Measurements from ENCODE around the gene PHTF2.
"Not testable (repeated sequence)": the region's sequence is repeated elsewhere in the genome, so short reads cannot be mapped to it uniquely, and the experiment has no call there.

PHTF2 gene

DNA sequence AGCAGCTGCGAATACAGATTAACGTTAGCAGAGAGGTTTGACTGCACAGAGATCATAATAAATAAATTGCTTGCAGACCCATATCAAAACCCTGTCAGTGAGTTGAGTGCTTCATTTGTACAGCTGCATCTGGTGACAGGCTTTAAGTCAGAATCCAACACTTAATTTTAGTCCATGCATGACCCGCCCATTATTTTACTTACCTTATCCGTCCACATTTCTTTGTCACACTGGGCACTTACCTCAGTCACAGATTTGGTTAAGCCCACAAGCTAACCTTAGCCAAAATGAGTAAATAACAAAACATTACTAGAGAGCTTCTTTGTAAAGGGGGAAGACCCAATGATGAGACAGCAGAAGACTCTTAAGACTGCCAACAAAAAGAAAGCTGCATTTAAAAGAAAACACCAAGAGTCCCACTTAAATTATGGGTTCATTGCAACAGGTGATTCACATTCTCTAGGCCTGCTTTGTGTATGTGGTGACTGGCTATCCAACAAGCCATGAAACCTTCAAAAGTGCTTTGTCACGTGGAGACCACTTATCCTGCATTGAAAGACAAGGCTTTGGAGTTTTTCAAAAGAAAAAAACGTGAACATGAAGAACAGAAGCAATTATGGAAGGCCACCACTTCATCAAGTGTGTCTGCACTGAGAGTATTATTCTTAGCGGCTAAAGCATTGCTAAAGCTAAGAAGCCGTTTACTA, 32.2 kb downstream of the PHTF2 start:
- no peak for DNase-seq (ENCODE audit: low read depth)

DNA sequence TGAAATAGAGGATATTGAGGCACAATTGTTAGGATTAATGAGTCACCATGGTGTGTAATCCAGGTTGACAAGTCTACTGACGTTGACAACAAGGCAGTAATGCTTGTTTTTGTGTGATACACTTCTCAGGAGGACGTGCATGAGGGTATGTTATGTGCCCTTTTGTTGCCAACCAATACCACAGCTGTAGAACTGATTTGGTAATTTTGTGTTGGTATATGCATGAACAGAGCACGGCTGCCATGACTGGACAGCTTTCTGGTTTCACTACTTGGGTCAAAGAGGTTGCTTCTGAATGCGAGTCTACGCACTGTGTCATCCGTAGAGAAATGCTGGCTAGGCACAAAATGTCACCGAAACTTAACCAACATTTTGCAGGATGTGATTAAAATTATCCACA, 32.9 kb downstream of the PHTF2 start:
- peak; percentile 4 for DNase-seq (ENCODE audit: low read depth)

DNA sequence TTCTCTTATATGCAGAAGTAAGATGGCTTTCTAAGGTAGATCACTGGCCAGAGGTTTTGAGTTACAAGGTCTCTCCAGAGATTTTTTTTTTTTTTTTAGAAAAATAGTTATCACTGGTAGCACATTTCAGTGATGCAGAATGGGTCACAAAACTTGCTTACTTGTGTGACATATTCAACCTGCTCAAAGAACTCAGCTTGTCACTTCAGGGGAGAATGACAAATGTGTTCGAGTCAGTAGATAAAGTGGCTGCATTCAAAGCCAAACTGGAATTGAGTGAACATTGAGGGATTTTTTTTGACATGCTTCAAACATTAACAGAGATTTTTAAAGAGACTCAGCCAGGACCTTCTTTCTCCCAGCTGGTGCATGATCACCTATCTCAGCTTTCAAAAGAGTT, 33.4 kb downstream of the PHTF2 start:
- no peak for DNase-seq (ENCODE audit: low read depth)

DNA sequence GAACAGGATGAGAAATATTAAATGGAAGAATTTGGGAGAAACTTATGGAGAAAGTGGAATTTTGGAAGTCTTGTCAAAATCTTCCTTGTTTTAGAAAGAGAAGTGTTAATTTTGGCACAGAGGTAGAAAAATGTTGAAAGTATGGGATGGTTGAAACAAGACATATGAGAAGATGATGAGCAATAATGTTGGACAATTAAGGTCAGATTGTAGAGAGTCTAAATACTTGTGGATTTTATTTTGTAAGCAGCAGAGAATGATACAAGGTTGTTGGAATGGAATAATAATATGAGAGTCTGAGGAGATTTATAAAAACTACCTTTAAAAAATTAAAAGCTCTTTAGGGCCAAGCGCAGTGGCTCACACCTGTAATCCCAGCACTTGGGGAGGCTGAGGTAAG, 34.6 kb downstream of the PHTF2 start:
- no peak for DNase-seq (ENCODE audit: low read depth)

DNA sequence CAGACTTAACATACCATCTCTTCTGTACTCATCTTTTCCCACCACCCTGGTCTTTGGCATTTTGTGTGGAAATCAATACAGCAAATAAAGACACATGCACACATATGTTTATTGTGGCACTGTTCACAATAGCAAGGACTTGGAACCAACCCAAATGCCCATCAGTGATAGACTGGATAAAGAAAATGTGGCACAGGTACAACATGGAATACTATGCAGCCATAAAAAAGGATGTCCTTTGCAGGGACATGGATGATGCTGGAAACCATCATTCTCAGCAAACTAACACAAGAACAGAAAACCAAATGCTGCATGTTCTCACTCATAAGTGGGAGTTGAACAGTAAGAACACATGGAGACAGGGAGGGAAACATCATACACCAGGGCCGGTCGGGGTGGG, 37.9 kb downstream of the PHTF2 start:
- not testable (repeated sequence) for DNase-seq (ENCODE audit: low read depth)

DNA sequence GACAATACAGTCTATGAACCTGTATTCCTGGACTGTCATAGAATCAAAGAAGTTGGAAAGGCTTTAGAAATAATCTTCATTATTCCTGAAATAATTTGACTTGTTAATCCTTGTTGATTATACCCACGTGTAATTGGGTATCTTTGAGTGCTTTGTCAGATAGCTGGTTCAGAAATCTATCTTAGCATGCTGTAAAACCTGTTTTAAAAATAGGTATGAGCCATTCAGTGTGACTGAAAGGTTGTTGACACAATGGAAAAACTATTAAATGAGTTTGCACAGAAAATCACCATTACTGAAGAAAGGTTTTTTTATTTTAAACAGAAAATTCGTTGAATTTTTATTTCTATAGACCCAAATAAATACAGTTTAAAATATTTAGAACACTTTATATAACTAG, 38.7 kb downstream of the PHTF2 start:
- DNase-seq (ENCODE audit: low read depth) = no peak

DNA sequence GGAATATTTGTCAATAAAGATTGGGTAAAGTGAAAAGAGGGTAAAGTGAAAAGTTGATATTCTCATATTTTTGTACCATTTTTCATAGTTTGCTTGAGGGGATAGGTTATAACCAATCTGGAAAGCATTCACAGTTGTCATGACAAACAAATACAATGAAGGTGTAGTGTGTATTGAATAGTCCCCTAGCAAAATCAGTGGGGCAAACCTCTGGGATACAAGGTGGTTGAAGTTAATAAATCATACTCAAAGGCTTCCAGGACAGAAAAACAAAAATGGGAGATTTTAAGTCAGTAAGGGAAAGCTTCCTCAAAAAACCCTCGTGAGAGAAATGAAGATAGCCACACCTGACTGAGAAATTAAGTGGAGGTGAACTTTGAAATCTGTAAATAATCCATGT, 39.4 kb downstream of the PHTF2 start:
- DNase-seq (ENCODE audit: low read depth) = no peak

DNA sequence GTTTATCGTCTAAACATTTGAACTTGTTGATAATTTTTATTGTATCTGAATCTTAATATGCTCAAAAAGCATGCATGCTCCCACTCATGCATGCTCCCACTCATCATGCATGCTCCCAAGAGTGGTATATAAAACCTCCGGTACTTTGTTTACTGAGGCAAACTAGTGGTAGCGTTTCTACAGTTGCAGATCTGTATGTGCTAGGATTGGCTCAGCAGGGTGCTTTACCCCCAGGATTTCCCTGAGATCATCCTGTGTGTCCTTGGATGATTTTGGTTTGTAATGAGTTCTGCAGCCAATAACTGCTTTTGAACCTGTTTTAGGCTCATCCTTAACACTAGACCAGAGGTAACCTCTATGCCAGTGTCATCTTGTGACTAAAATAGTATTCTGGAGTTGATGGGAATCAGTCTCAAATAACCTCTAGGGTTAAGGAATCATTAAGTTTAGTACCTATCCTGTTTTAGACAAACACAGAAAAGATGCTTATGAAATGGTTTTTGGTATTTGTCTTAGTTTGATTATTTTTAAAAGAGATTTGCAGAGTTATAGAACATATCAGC, 40.4 kb downstream of the PHTF2 start:
- DNase-seq (ENCODE audit: low read depth) = no peak

DNA sequence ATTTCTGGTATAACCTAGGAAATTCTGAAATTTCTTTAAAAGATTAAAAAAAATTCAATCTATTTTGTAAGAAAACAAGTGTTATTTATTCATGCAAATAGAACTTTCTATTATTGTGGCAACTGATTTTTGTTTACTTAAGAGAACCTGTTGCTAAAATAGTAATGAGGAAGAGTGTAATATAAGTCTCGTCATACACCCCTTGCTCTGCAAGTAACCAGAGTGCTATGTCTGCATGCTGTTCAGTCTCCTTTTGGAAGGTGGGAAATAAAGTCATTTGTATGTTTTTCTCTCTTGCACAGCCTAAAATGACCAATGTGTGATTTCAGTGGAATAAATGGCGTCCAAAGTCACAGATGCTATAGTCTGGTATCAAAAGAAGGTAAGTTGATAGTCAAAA, 41.3 kb downstream of the PHTF2 start:
- no peak for DNase-seq (ENCODE audit: low read depth)

DNA sequence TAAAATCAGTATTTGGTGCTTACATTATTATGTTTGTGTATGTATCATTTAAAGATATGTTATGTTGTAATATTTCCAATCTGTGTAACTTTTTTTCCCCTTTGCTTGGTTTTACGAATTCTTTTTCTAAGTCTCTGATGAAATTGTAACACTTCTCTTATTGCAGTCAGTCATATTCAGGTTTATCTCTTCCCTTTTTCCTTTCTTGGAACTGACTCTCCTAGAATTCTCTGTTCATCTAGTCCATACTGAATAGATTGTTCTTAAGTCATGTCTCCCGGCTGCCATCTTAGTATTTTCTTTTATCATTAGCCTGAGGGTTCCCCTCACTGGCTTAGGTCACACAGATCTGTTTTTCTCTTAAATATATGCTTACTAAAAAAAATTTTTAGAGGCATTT, 44.6 kb downstream of the PHTF2 start:
- no peak for DNase-seq (ENCODE audit: low read depth)

DNA sequence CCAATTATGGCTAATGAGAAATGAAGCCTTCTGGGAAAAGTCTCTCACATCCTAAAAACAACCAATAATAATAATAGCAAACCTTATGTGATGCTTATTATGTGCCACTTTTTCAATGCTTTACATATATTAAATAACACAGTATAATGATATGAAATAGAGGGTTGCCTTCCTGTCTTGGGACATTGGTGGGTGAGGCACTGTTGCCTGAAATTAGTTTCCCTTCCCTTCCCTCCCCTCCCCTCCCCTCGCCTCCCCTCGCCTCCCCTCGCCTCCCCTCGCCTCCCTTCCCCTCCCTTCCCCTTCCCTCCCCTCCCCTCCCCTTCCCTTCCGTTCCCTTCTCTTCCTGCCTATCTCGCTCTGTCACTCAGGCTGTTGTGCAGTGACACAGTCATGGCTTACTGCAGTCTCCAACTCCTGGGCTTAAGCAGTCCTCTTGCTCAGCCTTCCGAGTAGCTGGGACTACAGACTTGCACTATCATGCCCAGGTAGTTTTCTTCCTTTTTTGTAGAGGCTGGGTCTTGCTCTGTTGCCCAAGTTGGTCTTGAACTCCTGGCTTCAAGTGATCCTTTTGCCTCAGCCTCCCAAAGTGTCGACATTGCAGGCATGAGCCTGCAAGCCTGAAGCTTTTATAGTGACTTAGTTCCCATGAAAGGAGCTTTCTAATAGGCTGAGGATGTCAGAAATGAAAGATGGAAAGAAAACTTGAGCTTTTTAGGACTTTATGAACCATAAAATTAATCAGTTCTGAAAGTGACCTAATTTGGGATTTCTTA, 47.9 kb downstream of the PHTF2 start:
- DNase-seq (ENCODE audit: low read depth) = no peak

DNA sequence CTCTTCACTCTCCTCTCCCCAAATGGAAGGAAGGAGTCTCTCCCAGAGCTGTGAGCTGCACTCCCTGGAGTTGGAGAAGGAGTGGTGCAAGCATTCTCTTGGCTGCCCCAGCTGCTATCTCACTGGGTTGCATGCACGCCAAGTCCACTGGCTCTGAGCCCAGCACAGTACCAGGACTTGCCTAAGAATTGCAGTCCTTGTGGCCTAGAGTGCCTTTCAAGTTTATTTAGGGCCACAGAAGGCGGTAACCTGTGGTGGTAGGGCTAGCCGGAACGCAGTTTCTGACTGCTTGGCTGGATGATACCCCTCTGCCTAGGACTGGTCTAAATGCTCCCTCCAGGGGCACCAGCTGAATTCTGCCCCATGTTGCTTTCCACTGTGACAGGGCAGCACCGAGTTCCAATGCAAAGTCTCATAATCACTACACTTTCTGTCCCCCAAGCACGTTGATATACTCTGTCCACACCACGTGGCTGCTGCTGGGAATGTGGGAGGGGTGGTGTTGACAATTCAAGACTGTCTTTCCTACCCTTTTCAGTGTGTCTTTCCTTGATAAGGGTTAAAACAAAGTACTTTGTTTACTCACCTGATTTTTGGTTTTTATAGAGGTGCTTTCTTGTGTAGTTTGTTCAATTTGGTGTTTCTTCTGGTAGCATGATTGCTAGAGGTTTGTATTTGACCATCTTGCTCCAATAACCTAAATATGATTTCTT, 57.0 kb downstream of the PHTF2 start:
- DNase-seq (ENCODE audit: low read depth) = no peak

DNA sequence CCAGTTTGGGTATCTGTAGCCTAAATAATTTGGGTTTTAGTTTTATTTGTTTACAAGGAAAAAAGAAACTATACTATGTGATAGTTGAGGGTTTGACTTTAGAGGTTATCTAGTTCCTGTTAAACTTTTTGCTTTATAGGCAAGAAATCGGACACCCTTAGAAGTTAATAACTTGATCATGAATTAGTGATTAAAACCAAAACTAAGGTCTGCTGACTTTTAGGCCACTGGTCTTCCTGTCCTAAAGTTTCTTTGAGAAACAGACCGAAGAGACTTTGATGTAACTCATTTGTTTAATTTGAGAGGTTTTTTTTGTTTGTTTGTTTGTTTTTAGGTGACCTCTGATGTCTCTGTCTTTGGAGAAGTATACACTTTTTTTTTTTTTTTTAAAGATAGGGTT, 59.7 kb downstream of the PHTF2 start:
- DNase-seq (ENCODE audit: low read depth) = no peak

DNA sequence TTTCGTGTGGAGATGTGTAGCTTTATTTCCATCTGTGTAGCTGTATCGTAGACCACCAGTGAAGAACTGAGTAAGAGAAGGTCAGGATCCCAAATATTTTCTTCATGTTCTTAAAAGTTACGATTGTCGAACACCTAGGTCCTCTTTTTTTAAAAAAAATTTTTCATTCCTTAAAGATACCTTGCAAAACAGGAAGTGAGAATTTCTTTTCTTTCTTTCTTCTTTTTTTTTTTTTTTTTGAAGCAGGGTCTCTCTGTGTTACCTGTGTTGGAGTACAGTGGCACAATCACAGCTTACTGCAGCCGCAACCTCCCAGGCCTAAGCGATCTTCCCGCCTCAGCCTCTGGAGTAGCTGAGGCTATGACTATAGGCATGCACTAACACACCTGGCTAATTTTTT, 60.8 kb downstream of the PHTF2 start:
- no peak for DNase-seq (ENCODE audit: low read depth)

DNA sequence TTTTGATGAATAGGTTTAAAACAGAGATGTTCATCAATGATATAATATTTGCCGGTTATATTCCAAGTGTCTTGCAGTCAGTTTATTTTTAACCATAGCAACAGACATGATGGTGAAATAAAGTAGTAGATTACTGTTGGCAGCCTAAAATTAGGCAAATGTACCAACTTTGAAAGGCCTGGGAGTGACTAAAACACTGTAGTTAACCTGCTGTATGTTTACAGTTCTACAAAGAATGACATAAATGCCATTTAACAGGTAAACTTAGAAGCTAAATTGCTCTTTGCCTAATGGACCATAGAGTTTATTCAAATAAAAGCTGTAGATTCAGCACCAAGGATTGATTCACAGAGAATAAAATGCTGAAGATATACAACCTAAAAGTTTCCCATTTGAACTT, 64.1 kb downstream of the PHTF2 start:
- DNase-seq (ENCODE audit: low read depth) = no peak

DNA sequence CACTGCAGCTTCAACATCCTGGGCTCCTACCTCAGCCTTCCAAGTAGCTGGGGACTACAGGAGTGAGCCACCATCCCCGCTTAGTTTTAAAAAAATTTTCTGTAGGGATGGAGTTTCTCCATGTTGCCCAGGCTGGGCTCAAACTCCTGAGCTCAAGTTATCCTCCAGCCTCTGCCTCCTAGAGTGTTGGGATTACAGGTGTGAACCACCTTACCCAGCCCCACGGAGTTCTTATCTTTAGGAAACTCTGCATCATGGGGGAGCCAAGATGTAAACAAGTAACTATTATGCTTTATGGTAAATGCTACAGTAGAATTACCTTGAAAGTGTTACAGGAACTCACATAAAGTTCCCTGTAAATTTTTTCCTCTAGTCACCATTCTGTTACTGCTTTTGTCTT, 65.3 kb downstream of the PHTF2 start:
- no peak for DNase-seq (ENCODE audit: low read depth)

DNA sequence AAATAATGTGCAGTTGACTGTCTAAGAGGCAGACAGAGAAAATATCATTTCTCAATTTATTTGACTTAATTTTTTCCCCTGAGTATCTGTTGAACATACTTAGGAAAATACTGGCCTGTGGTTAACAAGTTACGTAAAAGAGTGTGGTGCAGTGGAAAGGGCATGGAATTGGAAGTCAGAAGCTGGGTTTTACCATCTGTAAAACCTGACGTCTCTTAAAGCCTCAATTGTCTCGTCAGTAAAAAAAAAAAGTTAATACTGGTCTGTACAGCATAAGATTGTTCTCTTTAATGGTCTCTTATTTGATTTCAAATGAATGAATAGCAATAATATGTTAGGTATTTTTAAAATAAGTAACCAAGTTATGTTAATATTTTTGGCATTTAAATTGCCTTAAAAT, 67.8 kb downstream of the PHTF2 start:
- no peak for DNase-seq (ENCODE audit: low read depth)

DNA sequence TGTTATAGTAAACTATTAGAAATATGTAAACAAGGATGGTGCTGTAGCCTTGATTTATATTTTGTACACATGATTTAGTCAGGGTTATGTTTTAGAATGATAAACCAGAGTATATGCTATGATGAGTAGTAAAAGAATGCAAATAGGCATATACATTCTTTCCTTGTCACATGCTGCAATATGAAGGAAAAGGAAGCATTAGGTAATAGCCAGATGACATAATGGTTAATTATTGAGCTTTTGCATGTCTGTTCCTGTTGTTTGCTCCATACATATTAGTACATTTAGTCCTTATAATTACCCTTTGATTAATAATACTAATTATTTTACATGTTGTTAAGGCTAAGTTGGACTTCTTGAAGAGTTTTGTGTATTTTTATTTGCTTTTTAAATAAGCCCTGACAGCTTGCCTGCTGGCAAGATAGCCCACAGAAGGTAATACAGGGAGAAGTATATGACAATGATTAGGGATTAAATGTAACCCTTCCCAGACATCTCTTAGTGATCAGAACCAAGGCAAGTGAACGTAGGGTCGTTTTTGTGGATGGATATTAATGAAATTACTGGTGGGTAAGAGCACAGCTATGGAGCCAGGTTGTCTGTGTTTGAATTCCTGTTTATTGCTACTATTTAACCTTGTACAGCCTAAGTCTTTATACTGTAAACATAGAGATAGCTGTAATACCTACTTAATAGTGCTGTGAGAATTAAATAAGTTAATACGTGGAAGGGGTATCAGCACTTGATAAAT, 68.4 kb downstream of the PHTF2 start:
- DNase-seq (ENCODE audit: low read depth) = no peak

DNA sequence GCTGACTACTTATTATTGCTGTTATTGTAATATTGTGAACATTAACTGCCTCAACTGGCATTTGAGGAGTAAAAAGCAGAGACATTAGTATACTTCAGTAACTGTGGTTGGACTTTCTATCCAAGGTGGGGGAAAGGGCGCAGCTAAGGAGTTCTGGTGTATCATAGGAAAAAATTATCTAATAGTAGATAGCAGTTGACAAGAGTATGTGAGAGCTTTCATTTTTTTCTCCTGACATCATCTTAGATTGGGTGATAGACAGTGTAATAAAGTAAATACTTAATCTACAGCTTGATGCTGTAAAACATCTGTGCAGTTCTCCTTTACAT, 68.9 kb downstream of the PHTF2 start:
- no peak for DNase-seq (ENCODE audit: low read depth)

DNA sequence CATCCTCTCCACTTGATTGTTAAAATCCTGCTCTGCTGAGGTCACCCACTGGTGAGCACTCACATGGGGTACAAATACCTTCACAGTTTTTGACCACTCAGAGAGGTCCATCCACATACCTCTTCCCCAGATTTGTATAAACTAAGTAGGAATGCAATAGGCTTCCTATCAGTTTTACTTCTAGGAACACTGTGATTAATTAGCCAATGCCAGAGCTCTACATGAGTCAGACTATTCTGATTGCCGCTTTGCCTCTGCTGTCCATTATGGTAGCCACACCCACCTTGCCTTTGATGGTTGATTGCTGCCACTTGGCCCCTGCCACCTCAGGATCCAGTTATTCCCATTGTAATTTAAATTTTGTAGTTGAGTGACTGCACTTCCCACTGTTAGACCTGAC, 73.7 kb downstream of the PHTF2 start:
- not testable (repeated sequence) for DNase-seq (ENCODE audit: low read depth)

DNA sequence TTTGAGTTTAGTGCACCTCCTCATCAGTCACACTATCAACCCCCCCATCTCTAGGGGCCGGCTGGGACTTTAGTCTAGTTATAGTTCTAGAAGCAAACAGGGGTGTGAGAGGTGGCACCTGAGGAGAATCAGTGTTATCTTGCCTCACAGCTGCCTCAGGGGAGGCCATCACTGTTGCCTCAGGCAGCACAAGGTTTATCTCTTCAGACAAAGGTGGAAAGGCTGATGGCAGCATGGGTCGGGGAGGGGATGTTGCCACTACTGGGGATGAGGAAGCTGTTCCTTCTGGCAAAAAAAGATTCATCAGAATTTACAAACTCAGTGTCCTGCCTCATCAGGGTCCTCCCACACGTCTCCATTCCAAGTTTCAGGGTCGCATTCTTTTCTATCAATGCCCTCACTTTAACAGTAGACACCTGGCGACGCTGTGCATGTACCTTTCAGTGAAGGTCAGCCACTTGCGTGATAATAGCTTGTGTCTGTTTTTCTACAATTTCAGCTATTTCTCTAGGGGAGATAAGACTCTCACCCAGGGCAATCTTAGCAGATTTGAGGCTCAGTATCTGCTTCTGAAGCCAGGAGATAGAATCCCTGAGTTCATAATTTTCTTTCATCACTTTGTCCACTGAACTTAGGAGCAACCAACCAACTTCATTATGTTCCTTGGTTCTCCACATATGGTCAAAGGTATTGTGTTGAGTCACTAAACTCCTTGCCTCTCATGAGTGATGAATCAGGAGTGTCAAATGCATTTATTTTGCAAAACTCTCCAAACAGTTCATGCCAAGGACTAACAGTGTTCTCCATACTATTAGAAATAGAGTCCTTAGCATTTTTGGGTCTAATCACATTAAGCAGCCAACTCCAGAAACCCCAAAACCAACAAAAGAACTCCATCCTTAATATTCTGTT, 75.1 kb downstream of the PHTF2 start:
- DNase-seq (ENCODE audit: low read depth) = not testable (repeated sequence)

Data from activated T-cell treated with anti-CD3 and anti-CD28 coated beads for 24 hours (primary cell).